Measurements from ENCODE around the gene RBPJ.
"Not testable (repeated sequence)": the region's sequence is repeated elsewhere in the genome, so short reads cannot be mapped to it uniquely, and the experiment has no call there.

The RBPJ gene

DNA sequence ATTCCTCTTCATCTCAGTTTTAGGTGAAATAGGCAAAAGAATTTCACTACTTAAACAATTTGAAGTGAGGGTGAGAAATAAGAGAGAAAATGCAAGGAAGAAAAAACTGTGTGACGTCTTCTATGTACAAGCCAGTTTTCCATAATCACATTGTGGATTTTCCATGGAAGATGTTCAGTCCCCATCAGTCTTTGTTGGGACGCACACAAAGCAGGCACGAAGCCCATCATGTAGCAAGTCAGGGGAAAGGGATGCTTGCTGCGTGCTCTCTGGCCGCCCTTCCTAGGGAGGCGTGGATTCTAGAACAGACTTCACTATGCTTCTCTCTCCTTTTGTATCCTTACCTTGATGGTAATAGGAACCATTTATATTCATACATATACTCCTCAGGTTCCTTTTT, 54.7 kb downstream of the RBPJ start:
- DNase-seq (ENCODE audit: low read depth) = no peak

DNA sequence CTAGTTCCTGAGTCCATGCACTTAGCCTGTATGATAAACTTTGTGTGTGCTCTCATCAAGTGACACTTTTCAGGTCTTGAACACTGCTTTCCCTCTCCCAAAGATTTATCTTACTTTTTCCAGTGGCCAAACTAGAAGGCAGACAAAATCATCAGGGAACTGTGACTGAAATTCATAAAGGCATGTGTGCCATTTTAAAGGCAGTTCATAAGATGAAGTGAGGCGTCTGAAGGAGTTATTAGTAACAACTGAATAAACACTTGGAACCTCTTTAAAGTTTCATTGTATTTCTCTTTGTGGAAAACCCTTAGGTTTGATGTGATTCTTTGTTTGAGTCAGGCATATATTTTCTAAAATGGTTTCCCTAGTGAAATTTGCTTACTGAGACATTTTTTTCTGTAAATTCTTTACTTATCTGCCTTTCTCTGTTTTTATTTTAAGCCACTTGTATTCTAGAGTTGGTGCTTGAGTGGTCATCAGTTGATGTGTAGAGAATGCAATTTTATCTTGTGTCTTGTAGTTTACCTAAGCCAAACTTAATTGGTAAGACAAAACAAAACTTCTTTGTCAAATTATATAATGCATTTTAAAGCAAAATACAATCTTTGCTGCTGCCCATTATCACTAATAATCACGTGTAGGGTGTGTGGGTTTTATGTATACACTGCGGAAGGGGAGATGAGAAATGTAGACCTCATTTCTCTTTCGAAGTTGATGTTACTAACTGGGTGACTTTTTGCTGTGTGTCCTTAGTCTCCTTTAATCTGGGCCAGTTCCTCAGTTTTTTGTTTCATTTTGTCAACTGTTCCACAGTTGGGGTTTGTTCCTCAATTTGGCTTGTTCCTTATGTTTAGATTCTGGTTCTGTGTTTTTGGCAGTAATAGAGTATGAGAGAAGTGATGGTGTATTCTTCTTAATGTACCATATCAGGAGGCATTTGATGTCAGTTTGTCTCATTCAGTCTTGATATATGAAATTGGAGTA, 56.8 kb downstream of the RBPJ start:
- DNase-seq (ENCODE audit: low read depth) = no peak

DNA sequence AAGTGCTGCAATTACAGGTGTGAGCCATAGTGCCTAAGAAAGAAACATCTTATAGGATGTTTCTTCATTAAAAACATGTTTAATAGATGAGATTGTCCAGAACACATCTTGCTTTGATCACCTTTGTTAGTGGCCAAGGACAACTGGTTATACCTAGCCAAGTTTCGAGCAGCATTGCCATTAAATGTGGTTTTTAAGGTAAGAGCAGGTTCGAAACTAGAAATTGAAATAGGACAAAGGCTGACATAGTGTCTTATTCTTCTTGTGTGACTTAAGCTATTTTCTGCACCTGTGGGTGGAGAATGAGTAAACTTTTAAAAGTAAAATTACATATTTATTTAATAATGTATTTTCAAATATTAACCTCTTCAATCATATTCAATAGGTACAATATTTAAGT, 59.0 kb downstream of the RBPJ start:
- DNase-seq (ENCODE audit: low read depth) = no peak

- no peak for DNase-seq (ENCODE audit: low read depth)
Observed at GRCh38 chr4:26380740-26381139, 59.9 kb downstream of the RBPJ start.

- no peak for DNase-seq (ENCODE audit: low read depth)
Observed at GRCh38 chr4:26384380-26385057, 63.7 kb downstream of the RBPJ start.

DNA sequence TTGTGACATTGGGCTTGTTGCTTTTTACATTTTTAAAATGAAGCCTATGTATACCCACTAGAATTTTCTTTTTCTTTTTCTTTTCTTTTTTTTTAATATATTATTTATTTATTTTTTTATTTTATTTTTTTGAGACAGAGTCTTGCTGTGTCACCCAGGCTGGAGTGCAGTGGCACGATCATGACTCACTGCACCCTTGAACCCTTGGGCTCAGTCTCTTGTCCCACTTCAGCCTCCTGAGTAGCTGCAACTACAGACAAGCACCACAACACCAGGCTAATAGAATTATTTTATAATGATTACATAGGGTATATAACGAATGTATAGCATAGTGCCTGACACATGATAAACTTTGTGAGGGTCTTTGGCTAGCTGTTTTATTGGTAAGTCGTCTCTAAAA, 64.9 kb downstream of the RBPJ start:
- no peak for DNase-seq (ENCODE audit: low read depth)

DNA sequence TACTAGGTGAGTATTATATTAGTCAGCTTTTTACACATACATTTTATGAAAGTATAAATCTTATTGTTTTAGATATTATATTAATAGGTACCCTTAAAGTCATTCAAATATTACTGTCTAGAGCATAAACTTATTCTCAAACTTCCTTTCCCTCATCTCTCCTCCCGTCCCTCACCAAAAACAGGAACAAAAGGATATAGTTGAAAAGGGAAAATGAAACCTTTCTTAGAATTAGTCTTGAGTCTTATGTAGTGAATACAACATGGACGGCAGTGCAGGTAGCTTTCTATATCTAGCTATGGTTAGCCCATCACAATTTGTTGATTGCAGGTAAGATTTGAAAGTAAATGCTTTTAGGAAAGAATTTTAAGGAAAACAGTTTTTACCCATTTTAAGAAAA, 65.6 kb downstream of the RBPJ start:
- no peak for DNase-seq (ENCODE audit: low read depth)

DNA sequence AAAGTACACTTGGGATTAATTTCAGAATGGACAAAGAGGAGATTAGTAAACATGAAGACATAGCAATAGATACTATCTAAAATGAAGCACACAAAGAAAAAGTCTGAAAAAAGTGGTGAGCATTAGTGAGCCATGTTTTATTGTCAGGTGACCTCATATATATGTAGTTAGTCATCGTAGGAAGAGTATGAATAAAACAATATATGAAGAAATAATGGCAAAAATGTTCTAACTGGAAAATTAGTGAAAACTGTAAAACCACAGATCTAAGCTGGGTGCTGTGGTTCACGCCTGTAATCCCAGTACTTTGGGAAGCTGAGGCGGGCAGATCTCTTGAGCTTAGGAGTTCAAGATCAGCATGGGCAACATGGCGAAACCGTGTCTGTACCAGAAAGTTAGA, 67.9 kb downstream of the RBPJ start:
- no peak for DNase-seq (ENCODE audit: low read depth)

DNA sequence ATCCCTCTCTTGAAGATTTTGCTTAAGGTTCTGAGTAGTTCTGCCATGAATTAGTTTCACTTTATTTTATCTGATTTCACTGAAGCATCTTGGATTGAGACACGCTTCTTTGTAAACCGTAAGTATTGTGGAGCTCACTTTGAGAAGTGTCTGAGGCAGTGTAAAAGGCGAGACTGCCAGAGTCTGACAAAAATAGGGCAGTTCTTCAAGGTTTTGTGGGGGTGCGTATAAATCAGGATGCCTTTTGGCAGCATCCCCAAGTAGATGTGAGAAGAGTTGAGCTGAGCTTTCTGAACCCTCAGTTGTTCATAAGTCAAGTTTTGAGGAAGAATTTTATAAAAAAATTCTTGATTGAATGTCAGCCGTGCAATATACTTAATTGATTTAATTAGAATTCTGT, 76.3 kb downstream of the RBPJ start:
- DNase-seq (ENCODE audit: low read depth) = no peak

GRCh38 chr4:26400132-26400531, 79.3 kb downstream of the RBPJ start:
- DNase-seq (ENCODE audit: low read depth) = no peak

DNA sequence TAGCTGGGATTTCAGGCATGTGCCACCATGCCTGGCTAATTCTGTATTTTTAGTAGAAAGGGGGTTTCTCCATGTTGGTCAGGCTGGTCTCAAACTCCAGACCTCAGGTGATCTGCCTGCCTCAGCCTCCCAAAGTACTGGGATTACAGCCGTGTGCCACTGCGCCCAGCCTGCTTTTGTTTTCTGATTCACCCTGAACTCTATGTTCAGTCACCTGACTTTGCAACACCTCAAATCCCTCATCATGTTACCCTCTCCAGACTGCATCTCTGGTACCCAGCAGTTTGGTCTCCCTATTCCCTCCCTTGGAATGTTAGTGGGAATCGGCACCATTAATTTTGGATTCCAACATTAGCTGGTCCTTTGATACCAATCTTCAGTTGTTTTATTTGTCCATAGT, 81.2 kb downstream of the RBPJ start:
- DNase-seq (ENCODE audit: low read depth) = not testable (repeated sequence)

- DNase-seq (ENCODE audit: low read depth) = no peak
Observed at GRCh38 chr4:26402458-26402857, 81.6 kb downstream of the RBPJ start.

GRCh38 chr4:26404743-26405206, 84.0 kb downstream of the RBPJ start:
- DNase-seq (ENCODE audit: low read depth) = no peak

DNA sequence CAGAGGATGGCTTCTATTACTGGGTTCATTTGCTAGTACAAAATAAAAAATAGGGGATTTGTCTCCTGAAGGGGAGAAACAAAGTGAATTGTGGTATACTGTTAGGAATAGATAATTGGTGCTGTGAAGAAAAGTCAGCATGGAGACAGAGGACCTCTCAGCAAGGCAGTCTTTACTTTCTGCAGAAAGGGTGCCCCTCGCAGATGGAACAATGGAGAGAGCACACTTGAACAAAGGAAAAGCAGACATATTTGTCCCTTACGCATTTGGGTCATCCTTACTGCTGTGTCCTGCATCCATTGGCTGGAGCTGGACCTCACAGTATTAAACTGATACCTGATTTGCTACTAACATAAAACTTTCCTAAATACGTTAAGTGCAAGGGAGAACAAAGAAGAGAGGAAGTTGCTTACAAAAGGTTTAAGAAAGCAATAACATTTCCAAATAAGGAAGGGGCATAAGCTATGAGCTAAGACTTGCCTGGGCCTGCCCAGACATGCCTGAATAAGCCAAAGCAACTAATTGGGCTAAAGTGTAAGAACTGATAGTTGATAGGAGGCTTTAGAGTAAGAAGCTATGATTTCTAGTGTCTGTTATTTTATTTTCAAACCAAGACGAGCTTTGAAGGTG, 85.6 kb downstream of the RBPJ start:
- DNase-seq (ENCODE audit: low read depth) = no peak

- no peak for DNase-seq (ENCODE audit: low read depth)
Observed at GRCh38 chr4:26407476-26407875, 86.7 kb downstream of the RBPJ start.

DNA sequence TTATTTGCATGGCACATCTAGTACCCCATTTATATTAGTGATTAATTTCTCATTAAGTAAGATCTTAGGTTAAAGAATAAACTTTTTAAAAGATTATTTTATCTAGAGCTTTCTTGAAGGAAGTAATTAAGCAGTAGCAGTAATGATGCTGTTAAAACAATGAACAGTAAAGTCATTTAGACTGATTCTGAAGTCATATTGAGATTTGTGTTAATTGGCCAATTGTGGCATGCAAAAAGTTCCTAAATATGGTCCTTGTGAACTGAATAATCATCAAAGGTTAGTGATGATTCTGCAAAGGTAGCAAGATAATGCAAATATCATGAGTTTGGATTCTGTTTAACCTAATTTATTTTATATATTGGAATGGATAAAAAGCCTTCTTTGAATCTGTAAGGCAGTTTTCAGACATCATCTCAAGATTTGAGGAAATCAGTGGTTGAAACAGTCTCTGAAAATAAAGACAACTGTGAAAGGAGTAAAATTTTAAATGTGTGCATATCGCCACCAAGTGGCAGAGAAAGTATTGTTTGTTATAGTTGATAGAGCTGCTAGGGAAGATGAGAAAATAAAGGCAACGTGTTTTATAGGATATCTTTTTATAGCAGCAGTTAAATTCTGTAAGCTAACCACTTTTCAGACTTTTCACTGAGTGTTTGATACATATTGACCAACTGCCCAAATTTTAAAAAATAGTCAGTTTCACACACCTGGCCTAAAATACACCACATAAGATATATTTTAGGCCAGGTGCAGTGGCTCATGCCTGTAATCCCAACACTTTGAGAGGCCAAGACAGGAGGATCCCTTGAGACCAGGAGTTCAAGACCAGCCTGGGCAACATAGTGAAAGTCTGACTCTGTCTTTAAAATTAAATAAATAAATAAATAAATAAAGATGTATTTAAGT, 89.8 kb downstream of the RBPJ start:
- no peak for DNase-seq (ENCODE audit: low read depth)

GRCh38 chr4:26412381-26413372, 91.9 kb downstream of the RBPJ start:
- DNase-seq (ENCODE audit: low read depth) = no peak

- no peak for DNase-seq (ENCODE audit: low read depth)
Observed at GRCh38 chr4:26413582-26413981, 92.8 kb downstream of the RBPJ start.

- DNase-seq (ENCODE audit: low read depth) = no peak
Observed at GRCh38 chr4:26418107-26418506, 97.3 kb downstream of the RBPJ start.

- DNase-seq (ENCODE audit: low read depth) = no peak
Observed at GRCh38 chr4:26418850-26419249, 98.0 kb downstream of the RBPJ start.
